M059J (cell line): ENCODE data around the gene COMTD1. TPM values are rescaled to one million over a fixed set of nuclear protein-coding genes. Genes with fewer than 3 reads are reported as not detected.
"Not testable (repeated sequence)": the region's sequence is repeated elsewhere in the genome, so short reads cannot be mapped to it uniquely, and the experiment has no call there.

Source experiments
- DNase-seq: peaks from one replicate; pipeline ENCODE4 v3.0.0-alpha.2; 2012; ENCODE audit warnings: low read depth
- total RNA-seq: library from RNA; depleted of rRNA; stranded (reverse); fragments of >200 nt; shearing (Covaris generic); gene quantifications from 2 replicates; pipeline ENCODE4 v1.2.3, GENCODE V29; 2014

COMTD1 gene
- total RNA-seq, 1 experiment from 2014 or later, result 16.4 TPM

GRCh38 chr10:75223507-75223906 lies 12.2 kb downstream of the COMTD1 start:
- DNase-seq, result no peak

- DNase-seq, result not testable (repeated sequence)
These were observed 14.3 kb downstream of the COMTD1 start for GRCh38 chr10:75221492-75221891.

DNA sequence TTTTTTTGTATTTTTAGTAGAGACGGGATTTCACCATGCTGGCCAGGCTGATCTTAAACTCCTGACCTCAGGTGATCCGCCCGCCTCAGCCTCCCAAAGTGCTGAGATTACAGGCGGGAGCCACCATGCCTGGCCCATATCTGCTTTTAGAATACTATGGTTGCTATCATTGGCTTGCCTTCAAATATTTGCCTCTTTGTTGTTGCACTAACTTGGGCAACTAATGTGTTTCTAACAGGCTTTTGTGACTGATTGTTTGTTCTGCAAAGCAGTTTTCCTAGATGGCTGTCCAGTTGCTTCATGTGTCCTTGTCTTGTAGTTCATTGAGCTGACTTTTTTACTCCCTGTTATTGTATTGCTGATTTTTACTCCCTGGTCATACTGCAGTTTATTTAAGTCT lies 15.5 kb downstream of the COMTD1 start:
- no peak for DNase-seq

DNA sequence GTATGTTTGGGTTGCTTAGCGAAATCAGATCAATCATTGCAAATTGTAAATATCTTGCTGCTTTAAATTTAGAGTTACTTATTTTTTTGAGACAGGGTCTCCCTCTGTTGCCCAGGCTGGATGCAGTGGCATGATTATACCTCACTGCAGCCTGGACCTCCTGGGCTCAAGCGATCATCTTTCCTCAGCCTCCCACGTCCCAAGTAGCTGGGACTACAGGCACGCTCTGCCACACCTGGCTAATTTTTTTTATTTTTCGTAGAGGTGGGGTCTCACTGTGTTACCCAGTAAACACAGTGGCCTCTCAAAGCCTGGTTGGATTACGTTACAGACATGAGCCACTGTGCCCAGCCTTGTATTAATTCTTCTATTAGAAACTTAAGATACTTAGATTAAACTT lies 23.4 kb downstream of the COMTD1 start:
- DNase-seq, result no peak

- DNase-seq, result peak; percentile 53
These were observed 24.6 kb downstream of the COMTD1 start for GRCh38 chr10:75211007-75211691.

DNA sequence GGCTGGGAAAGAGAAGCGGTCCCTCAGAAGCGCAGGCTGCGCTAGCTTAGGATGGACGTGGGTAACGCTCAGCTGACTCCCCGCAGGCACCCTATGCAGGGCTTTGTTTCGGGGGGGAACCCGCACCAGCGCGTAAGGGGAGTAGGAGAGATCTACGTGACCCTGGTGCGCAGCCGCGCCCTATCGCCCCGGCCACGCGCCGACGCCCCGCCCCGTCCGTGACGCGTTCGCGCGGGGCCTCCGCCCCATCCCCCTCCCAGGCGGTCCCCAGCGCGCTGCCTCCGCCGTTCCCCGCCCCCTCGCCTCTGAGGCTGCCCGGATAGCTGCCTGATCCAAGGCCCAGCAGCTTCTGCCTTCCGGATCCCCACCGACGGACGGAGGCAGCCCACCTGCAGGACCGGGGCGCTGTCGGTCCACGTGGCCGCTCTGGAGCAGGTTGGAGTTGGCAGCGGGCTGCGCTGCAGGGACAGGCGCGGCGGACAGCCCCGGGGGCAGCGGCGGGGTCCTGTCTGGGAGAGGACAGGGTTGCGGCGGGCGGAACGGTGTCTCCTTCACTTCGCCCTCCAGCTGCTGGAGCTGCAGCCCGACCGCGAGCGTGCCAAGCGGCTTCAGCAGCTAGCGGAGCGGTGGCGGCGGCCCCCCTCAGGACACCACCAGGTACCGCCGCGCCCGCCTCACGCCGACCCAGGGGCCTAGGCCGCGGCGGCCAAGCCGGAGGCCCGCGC lies 25.3 kb downstream of the COMTD1 start, which contains the start of gene VDAC2:
VDAC2 (plus strand) TSS at position 515 of the 725 bp plus-strand sequence. CDS start 363 bp downstream, outside the sequence.
- peak; percentile 79 for DNase-seq

GRCh38 chr10:75209921-75210281 lies 25.9 kb downstream of the COMTD1 start:
- DNase-seq, result peak; percentile 72

DNA sequence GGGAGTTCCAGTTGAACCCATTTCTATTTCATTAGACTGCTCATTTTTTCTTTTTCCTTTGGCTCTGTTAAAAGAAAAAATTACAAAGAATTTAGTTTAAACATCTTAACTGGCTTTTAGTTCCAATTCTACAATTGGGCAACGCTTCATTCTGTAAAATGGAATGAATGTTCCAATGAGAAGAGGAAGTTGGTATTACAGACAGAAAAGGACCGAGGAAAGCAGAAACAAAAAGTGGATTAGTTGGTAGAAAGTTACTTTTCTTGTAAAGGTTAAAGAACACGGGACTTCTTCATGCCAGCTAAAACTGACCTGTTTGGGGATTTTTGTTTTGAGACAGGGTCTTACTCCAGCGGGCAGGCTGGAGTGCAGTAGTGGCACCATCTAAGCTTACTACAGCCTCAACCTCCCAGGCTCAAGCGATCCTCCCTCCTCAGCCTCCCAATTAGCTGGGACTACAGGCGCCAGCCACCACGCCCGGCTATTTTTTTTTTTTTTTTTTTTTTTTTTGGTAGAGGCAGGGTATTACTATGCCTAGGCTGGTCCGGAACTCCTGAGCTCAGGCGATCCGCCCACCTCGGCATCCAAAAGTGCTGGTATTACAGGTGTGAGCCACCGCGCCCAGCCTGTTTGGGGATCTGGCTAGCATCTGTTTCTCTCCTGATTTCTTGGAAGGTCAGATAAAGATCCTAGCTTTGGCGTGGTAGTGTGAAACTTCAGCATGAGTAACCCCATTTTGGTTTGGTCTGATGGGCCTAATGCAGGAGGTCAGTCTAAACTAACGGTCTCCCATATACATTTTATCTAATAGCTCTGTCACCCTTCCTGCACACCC lies 26.5 kb downstream of the COMTD1 start:
- DNase-seq, result no peak

DNA sequence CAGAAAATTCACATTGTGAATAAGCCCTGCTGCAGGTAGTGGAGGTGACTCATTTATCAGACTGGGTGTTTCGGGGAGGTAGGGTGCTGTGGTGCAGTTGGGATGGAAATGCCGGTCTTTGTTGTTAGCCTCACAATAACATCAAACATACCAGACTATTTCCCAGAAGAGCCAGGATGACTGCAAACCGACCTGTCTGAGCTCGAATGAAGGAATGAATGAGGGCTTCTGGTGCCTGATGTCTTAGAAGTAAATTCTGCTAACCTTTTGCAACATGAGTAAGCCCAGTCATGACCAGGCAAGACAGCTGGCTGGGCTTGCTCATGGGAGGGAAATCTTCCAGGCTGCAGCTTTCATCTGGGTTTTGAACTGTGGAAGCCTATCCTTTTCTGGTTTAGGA lies 27.6 kb downstream of the COMTD1 start:
- peak; percentile 74 for DNase-seq

GRCh38 chr10:75207857-75208144 lies 28.0 kb downstream of the COMTD1 start:
- DNase-seq, result no peak

GRCh38 chr10:75207079-75207856 lies 28.5 kb downstream of the COMTD1 start:
- no peak for DNase-seq

DNA sequence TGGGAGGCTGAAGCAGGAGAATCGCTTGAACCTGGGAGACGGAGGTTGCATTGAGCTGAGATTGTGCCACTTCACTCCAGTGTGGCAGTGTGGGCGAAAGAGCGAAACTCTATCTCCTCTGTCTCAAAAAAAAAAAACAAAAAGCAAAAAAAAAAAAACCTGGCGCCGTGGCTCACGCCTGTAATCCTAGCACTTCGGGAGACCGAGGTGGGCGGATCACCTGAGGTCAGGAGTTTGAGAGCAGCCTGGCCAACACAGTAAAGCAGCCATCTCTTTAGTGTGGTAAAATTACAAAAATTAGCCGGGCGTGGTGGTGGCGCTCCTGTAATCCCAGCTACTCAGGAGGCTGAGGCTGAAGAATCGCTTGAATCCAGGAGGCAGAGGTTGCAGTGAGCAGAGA lies 29.1 kb downstream of the COMTD1 start:
- DNase-seq, result not testable (repeated sequence)

GRCh38 chr10:75205908-75206307 lies 29.8 kb downstream of the COMTD1 start:
- DNase-seq, result no peak

DNA sequence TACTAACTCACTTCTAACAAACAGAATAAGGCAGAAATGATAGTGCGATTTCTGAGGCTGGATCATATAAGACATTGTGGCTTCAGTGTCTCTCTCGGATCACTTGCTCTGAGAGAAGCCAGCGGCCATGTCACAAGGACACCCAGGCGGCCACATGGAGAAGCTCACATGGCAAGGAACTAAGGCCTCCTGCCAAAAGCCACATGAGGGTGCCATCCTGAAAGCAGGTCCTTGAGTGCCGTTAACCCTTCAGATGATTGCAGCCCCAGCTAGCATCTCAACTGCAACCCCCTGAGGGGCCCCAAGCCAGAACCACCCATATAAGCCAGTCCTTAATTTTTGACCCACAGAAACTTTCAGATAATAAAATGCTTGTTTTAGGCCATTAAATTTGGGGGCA lies 32.0 kb downstream of the COMTD1 start:
- DNase-seq, result no peak

DNA sequence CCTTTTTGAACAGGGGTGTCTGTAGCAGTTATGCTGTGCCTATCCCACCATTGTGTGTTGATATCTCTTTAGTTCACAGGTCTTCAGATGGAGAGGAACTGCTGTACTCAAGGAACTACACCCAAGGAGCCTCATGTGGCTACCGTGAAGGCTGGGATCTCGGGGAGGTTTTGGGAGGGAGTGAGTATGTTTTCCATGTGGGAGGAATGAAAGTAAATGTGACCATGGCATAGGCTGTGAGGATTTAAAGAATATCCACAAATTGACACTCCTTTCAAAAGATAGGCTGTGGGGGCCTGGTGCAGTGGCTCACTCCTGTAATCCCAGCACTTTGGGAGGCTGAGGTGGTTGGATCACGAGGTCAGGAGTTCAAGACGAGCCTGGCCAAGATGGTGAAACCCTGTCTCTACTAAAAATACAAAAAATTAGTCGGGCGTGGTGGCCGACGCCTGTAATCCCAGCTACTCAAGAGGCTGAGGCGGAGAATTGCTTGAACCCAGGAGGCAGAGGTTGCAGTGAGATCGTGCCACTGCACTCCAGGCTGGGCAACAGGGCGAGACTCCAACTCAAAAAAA lies 32.6 kb downstream of the COMTD1 start:
- DNase-seq, result not testable (repeated sequence)

GRCh38 chr10:75202321-75203045 lies 33.3 kb downstream of the COMTD1 start:
- peak; percentile 68 for DNase-seq

DNA sequence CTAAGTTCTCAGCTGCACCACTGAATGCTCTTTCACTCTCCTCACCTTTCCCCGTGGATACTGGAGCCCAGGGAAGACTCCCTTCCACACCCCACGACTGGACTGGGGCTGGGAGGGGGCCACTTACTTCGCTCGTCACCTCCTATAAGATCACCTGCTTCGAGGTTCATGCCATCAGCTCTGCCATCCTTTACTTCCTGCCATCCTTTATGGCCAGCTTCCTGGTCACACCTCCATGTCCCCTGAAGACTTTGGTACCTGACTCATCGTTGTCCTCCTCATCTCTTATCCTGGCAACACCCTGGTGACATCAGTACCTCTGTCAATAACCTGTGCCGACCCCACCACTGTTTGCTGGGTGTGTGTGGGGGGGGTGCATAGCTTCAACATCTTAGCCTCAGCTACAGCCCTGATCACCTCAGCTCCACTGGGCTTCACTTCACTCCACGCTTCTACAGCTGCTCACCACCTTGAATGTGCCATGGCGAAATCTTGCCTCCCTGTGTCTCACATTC lies 33.9 kb downstream of the COMTD1 start:
- DNase-seq, result no peak

DNA sequence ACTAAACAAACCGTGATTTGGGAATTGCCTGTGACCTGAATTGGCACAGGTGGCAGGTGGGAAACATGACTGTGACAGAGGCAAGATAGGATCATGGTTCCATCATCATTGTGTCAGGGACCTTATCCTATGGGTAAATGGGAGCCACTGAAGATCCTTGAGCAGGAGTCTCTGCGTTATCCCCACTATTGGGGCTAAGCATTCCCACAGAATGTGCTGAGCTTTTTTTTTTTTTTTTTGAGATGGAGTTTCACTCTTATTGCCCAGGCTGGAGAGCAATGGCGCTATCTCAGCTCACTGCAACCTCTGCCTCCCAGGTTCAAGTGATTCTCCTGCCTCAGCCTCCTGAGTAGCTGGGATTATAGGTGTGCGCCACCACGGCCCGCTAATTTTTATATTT lies 35.8 kb downstream of the COMTD1 start:
- not testable (repeated sequence) for DNase-seq

GRCh38 chr10:75197906-75198305 lies 37.9 kb downstream of the COMTD1 start:
- no peak for DNase-seq

- DNase-seq, result no peak
These were observed 38.7 kb downstream of the COMTD1 start for GRCh38 chr10:75197066-75197465.
